Memory B cell (primary cell): ENCODE measurements around the gene GPR32.

Experiments used
- ATAC-seq: fragments of 150-1000 bp; cut with Tn5 transposase; 2 replicates; pipeline ENCODE4 v1.10.0; 2021; ENCODE audit warnings: low read depth, mild to moderate bottlenecking, moderate library complexity
- DNase-seq, 2 donors: peaks; one replicate each; pipeline ENCODE4 v3.0.0; 2022; ENCODE audit warnings: low spot score in 2 of 2
- H3K27ac Mint-ChIP-seq: one replicate; pipeline ENCODE4 v1.8.0; 2022; ENCODE audit warnings: mild to moderate bottlenecking, moderate library complexity, mixed read lengths
- H3K27me3 Mint-ChIP-seq: one replicate; pipeline ENCODE4 v1.8.0; 2022; ENCODE audit warnings: mixed read lengths
- H3K36me3 Mint-ChIP-seq: one replicate; pipeline ENCODE4 v1.8.0; 2022; ENCODE audit warnings: mild to moderate bottlenecking, mixed read lengths
- H3K4me1 Mint-ChIP-seq: one replicate; pipeline ENCODE4 v1.8.0; 2022; ENCODE audit warnings: mixed read lengths
- H3K4me3 Mint-ChIP-seq: one replicate; pipeline ENCODE4 v1.8.0; 2022; ENCODE audit warnings: mild to moderate bottlenecking, moderate library complexity, mixed read lengths
- H3K9me3 Mint-ChIP-seq: one replicate; pipeline ENCODE4 v1.8.0; 2022; ENCODE audit warnings: mixed read lengths

GPR32 gene

DNA sequence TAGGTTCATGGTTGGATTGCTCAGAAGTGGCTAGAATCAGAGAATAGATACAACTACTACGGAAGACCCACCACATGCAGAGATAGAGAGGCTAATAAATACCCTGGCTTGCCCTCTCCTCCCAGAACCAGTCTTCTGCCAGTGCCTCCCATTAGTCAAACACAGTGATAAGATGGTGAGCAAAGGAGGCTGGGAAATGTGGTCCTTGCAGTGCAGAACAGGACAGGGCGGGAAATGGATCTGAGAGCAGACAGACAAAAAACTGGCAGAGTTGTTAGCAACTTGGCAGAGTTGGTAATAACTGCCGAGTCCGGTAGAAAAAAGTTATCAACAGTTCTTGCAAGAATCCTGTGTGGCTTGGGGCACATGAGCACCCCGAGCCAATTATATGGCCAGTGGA is 44.6 kb downstream of the GPR32 start:
- Mint-ChIP-seq H3K4me1 (peaks cover 18% of the 10 kb centered on the region), H3K9me3 (peaks cover 3% of the 10 kb centered on the region), H3K4me3 (no peak overlapping the region), H3K27me3 (peaks cover 4% of the 10 kb centered on the region), H3K36me3 (no peaks in the 10 kb centered on the region), H3K27ac (no peak overlapping the region)
- DNase-seq = no peak
- ATAC-seq = no peak

- no peak for DNase-seq
- no peak for ATAC-seq
- peaks cover 24% of the 10 kb centered on the region for H3K4me1 Mint-ChIP-seq
- no peak overlapping the region for H3K4me3 Mint-ChIP-seq
- H3K27ac Mint-ChIP-seq = no peak overlapping the region
- peaks cover 2% of the 10 kb centered on the region for H3K9me3 Mint-ChIP-seq
- no peaks in the 10 kb centered on the region for H3K36me3 Mint-ChIP-seq
- peaks cover 3% of the 10 kb centered on the region for H3K27me3 Mint-ChIP-seq
Measured at GRCh38 chr19:50815439-50815838, 45.2 kb downstream of the GPR32 start.

- Mint-ChIP-seq H3K4me1 (peaks cover 47% of the 10 kb centered on the region), H3K36me3 (no peaks in the 10 kb centered on the region), H3K9me3 (no peaks in the 10 kb centered on the region), H3K27ac (peak overlapping the region; percentile 88), H3K27me3 (peaks cover 5% of the 10 kb centered on the region), H3K4me3 (peak overlapping the region; percentile 86)
- peak; percentile 68 to 80 for DNase-seq
- ATAC-seq = peak; percentile 67
Measured at GRCh38 chr19:50817941-50818858, 47.9 kb downstream of the GPR32 start.

DNA sequence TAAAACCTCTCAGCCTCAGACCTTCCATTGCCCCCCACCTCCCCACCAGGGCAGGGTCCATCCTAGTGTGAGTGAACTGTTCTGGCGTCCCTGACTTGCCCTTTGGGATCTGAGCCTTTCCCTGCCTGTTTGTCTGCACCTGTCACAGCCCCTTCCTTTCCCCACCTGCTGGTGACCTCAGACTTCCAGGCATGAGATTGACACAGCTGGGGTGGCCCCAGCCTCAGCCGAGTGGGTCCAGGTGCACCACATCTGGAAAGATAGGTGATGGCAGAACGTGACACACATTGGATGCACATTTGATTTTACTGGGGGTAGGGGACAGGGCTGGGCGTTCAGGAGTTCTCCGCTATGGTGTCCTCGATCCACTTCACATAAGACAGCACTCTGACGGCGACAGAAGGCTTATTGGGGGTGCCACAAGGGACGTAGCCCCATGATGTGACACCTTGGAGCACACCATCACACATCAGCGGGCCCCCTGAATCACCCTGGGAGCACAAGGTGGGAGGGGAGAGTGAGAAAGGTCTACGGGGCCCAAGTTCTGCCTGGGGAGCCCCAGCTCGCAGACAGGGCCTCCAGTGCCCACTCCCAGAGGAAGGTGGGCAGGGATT is 48.7 kb downstream of the GPR32 start:
- Mint-ChIP-seq H3K9me3 (no peaks in the 10 kb centered on the region), H3K36me3 (no peaks in the 10 kb centered on the region), H3K4me1 (peaks cover 50% of the 10 kb centered on the region), H3K4me3 (peak overlapping the region; percentile 86), H3K27ac (peak overlapping the region; percentile 1), H3K27me3 (peaks cover 5% of the 10 kb centered on the region)
- DNase-seq = no peak
- ATAC-seq = peak; percentile 14

DNA sequence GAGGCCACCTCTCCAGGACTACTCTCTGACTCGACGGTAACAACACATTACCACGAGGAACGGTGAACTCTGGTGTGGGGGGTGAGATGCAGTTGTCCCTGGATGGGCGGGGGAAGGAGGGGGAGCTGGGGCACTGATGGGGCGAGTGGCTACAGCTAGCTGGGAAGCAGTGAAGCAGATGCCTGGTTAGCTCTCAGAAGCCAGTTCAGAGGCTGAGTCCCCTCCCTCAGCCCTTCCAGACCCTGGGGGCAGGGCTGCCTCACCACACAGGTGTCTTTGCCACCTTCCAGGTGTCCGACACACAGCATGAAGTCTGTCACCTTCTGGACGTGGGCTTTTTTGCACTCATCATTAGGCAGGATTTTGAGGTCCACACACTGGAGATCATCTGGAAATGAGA is 49.4 kb downstream of the GPR32 start:
- H3K4me3 Mint-ChIP-seq = peak overlapping the region; percentile 86
- H3K9me3 Mint-ChIP-seq = no peaks in the 10 kb centered on the region
- peak overlapping the region; percentile 81 for H3K27ac Mint-ChIP-seq
- no peak for DNase-seq
- no peak for ATAC-seq
- peaks cover 5% of the 10 kb centered on the region for H3K27me3 Mint-ChIP-seq
- peaks cover 50% of the 10 kb centered on the region for H3K4me1 Mint-ChIP-seq
- no peaks in the 10 kb centered on the region for H3K36me3 Mint-ChIP-seq

GRCh38 chr19:50820086-50820485 is 49.8 kb downstream of the GPR32 start:
- Mint-ChIP-seq H3K27me3 (peaks cover 5% of the 10 kb centered on the region), H3K4me3 (peak overlapping the region; percentile 86), H3K36me3 (no peaks in the 10 kb centered on the region), H3K4me1 (peaks cover 50% of the 10 kb centered on the region), H3K27ac (peak overlapping the region; percentile 81), H3K9me3 (no peaks in the 10 kb centered on the region)
- ATAC-seq (peak; percentile 26), DNase-seq (no peak)

- H3K27me3 Mint-ChIP-seq = peaks cover 5% of the 10 kb centered on the region
- peaks cover 50% of the 10 kb centered on the region for H3K4me1 Mint-ChIP-seq
- H3K9me3 Mint-ChIP-seq = no peaks in the 10 kb centered on the region
- ATAC-seq (no peak), DNase-seq (no peak)
- H3K27ac Mint-ChIP-seq = peak overlapping the region; percentile 81
- H3K36me3 Mint-ChIP-seq = no peaks in the 10 kb centered on the region
- H3K4me3 Mint-ChIP-seq = peak overlapping the region; percentile 86
Measured at GRCh38 chr19:50820549-50821247, 50.4 kb downstream of the GPR32 start.

DNA sequence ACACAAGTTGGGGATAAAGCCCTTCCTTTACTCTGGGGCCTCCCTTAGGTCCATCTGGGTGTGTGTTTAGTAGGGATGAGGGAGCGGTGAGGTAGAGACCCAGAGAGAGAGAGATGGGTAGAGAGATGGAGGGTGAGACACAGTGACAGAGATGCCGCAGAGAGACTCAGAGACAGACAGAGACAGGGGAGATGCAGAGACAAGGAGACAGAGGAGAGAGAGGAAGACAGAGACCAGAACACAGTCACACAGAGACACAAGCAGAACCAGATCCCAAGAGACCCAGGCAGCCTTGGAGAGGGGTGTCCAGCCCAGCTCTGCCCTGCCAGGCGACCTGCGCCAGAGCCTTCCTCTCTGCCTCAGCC is 51.0 kb downstream of the GPR32 start:
- peaks cover 5% of the 10 kb centered on the region for H3K27me3 Mint-ChIP-seq
- H3K27ac Mint-ChIP-seq = peak overlapping the region; percentile 81
- peak overlapping the region; percentile 22 for H3K4me3 Mint-ChIP-seq
- DNase-seq = no peak
- H3K4me1 Mint-ChIP-seq = peaks cover 52% of the 10 kb centered on the region
- ATAC-seq = no peak
- H3K36me3 Mint-ChIP-seq = no peaks in the 10 kb centered on the region
- H3K9me3 Mint-ChIP-seq = no peaks in the 10 kb centered on the region
